Myocyte (in vitro differentiated cells): ENCODE results near the gene MIER2. TPM values are rescaled to one million over a fixed set of nuclear protein-coding genes. Genes with fewer than 3 reads are reported as not detected.

ENCODE experiments used
- DNase-seq: peaks from one replicate; pipeline ENCODE4 v3.0.0-alpha.2; 2012; ENCODE audit warnings: low read depth
- total RNA-seq: library from RNA; depleted of rRNA; stranded (reverse); fragments of >200 nt; gene quantifications from 2 replicates; pipeline ENCODE4 v1.2.3, GENCODE V29; 2014

The MIER2 gene
- total RNA-seq, 1 donor from 2014 or later: 16.0 TPM

DNA sequence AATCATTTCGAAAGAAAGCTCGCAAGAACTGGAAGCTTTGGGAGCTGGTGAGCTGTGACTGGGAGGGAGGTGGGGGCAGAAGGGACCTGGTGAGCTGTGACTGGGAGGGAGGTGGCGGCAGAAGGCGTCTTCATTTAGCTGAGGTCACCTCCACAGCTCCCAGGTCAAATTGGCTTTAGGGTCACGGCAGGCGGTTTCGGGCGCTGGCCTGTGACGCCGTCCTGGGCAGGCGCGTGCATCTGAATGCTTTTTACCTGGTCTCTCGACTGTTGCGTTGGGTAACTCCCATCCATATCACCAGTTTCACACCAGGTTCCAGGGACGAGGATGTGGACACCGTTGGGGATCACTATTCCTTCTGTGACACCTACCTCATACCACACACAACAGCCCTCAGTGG lies 35.2 kb upstream of the MIER2 start:
- no peak for DNase-seq

DNA sequence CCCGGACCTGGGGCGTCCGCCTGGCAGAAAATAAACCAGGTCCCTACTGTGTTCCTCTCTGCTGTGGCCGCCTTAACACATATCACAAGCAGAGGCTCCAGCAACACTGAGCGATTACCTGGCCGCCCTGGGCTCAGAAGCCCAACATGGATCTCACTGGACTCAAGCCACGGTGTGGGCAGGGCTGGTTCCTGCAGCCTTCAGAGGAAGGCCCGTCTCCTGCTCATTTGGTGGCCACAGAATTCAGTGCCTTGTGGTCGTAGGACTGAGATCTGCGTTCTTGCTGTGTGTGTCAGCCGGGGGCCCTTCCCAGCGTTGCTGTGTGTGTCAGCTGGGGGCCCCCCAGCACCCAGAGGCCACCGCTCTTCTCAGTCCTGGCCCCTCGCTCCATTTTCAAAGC lies 34.1 kb upstream of the MIER2 start:
- DNase-seq: no peak

DNA sequence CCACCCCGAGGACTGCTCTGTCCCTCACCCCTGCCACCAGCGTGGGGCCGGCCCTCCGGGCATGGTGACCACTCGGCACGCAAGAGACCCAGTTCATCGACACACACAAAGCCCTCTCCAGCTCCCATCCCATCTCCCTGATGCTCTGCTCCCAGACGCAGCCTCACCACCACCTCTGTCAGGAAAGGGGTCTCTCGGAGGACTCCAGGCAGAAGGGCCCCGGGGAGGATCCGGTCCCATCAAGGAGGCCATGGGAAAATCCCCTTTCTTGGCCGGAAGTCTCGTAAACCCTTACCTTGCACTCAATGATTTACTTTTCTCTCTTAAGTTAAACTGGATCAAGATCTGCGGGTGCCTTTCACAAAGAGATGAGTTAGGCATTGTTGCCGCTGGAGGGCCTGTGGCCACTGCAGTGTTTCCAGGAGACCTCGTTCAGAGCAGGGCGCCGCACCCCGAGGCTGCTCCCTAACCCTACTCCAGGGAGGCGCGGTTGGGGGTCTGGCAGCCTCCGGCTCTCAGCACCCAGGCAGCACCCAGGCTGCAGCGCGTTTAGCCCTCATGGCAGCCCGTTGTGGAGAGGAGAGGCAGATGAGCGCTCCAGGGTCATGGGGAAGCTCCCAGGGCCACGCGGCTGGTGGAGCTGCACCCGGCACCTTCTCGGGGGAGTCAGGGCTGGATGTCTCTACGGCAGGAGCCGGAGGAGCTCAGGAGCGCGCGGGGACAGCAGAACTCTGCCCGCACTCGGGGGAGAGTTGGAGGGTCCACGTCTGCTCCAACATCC lies 33.4 kb upstream of the MIER2 start:
- no peak for DNase-seq

- DNase-seq: no peak
These were observed 31.5 kb upstream of the MIER2 start for GRCh38 chr19:376111-376470.

GRCh38 chr19:375395-376110 lies 31.0 kb upstream of the MIER2 start:
- DNase-seq: no peak

GRCh38 chr19:374886-375235 lies 30.3 kb upstream of the MIER2 start:
- no peak for DNase-seq

GRCh38 chr19:374183-374885 lies 29.7 kb upstream of the MIER2 start:
- DNase-seq: no peak

DNA sequence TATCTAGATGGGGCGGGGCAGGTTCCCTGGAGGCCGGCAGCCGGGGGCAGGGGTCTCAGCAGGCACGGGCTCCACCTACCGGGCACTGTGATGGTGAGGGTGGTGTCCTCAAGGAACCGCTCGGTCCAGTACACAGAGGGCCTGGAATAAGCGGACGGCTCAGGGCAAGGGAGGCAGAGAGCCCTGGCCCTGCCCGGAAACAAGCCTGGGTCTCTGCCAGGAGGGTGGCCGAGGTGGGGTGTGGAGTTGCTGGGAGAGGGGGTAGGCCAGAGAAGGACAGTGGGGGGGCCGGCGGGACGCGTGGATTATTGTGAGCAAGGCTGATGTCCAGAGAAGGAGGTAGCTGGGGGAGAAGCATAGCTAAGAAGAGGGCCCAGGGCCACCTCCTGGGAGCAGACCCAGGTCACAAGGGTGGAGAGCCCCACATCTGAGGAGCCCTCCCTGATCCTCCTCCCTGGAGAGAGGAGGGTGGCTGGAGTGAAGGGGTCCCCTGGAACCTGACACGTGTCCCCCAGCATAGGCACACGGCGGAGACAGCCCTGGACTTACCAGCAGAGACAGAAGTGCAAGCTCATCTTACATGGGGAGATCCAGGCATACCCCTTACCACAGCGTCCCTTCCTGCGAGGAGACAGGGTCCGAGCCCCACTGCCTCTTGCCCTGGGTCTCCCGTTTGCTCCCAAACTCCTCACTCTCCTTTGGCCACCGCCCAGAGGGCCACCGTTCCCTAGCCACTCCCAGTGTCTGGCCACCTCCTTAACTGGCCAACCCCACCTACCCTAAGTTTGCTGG lies 29.0 kb upstream of the MIER2 start:
- DNase-seq: no peak

GRCh38 chr19:372306-372890 lies 27.8 kb upstream of the MIER2 start:
- DNase-seq: peak; percentile 91

GRCh38 chr19:371501-372168 lies 27.0 kb upstream of the MIER2 start:
- no peak for DNase-seq

- DNase-seq: no peak
These were observed 26.2 kb upstream of the MIER2 start for GRCh38 chr19:370641-371330.

GRCh38 chr19:369876-370275 lies 25.3 kb upstream of the MIER2 start:
- no peak for DNase-seq

DNA sequence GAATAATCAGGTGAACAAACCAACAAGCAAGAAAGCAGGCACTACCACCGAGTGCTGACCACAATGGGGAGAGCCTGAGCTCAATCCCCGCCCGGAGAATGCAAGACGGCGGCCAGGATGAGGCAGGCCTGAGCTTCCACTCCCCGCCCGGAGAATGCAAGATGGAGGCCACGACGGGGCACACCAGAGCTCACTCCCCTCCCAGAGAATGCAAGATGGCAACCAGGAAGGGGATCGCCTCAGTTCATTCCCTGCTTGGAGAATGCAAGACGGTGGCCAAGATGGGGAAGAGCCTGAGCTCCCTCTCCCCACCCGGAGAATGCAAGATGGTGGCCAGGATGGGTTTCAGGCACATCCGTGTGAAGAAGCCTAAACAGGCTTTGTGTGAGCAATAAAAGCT lies 24.7 kb upstream of the MIER2 start:
- DNase-seq: no peak

DNA sequence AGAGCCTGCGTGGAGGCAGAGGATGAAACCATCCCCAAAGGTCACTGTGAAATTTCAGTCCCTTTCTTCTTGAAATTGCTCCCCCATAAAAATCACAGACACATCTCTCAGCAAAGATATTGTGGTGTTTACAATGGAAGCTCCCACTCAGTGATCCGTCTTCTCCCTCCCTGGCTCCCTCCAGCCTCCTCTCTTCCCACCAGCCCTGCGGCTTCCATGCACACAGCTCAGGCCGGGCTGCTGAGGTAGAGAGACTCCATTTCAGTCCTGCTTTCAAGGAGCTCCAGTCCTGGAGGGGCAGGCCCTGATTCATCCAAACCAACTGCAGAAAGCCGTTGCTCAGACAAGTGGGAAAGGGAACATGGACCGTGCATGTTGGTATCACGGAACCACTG lies 24.0 kb upstream of the MIER2 start:
- no peak for DNase-seq

DNA sequence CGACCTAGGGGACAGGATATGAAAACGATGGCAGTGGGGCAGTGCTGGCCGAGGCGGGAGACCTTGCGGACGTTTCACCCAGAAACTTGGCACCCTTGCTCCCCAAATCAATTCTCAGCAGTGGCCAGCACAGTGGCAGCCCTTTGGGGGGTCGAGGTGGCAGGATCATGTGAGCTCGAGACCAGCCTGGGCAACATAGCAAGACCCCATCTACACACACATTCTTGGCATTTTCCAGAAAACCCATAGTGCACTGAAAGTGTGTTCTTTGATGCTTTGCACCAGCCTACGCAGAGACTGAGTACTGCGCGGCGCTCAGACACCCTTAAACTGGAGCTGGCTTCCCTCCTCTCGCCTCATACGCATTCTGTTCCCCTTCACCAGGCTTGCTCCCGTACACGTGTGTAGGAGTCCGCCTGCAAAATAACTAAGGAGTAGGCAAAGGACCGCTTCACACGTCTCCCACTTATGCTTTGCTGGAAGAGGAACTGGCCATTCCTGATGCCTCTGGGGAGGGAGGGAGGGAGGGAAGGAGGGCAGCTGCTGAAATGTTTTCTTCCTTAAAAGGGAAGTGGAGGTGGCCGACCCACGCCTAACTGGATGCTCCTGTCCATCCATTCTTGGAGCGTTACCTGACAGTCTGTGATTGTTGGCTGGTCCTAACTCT lies 23.5 kb upstream of the MIER2 start:
- no peak for DNase-seq

GRCh38 chr19:367561-367960 lies 23.0 kb upstream of the MIER2 start:
- no peak for DNase-seq

DNA sequence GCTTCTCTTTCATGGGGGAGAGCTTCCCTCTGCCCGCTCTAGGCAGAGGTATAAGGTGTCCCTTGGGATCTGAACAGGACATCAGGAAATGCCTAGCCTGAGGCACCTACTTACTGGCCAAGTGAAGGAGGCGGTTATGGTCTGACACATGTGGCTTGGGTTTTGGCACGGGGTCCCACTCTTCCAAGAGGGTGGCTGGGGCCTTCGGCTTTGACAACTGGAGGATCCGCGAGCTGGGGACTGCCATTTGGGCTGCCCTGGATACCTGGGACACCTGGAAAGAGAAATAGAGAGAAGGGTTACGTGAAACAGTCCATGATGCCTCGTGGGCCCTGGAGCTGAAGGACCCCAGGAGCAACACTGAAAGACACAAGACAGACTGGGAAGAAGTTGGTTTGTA lies 22.4 kb upstream of the MIER2 start:
- DNase-seq: no peak

DNA sequence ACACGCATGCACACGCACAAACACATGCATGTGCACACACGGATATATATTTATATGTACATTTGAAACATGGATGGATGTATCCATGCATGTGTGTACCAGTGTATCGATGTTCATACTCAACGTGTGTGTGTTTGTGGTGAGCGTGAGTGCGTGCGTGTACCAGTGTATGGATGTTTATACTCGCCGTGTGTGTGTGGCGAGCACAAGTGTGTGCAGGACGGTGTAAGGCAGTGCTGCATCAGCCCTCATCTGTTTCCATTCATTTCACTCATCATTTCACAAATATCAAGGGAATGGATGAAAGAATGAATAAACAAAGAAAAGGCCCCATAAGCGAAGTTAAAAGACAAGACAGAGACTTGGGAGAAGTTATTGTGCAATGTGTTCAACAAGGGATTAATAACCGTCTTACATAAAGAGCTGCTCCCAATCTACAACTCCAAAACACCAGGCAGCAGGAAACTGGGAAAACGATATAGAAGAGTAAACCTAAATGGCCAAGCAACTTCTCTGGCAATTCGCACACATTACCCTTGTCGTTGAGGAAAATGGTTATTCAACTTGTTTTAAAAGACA lies 21.7 kb upstream of the MIER2 start:
- no peak for DNase-seq
